Glutamatergic neuron (in vitro differentiated cells): Measurements from ENCODE around the gene UBXN11. TPM values are rescaled to one million over a fixed set of nuclear protein-coding genes. Genes with fewer than 3 reads are reported as not detected.
A peak's percentile ranks its signal among the peaks of the same experiment; 100 is the strongest.
"Not testable (repeated sequence)": the region's sequence is repeated elsewhere in the genome, so short reads cannot be mapped to it uniquely, and the experiment has no call there.

Experiments
- DNase-seq: peaks from one replicate; pipeline ENCODE4 v3.0.0; 2022
- H3K27ac Mint-ChIP-seq: one replicate; pipeline ENCODE4 v1.8.0; 2020; ENCODE audit warnings: mild to moderate bottlenecking, mixed read lengths, inconsistent platforms; ENCODE audit not compliant: unreplicated experiment
- H3K27me3 Mint-ChIP-seq: one replicate; pipeline ENCODE4 v1.8.0; 2020; ENCODE audit warnings: mild to moderate bottlenecking, moderate library complexity, mixed read lengths, inconsistent platforms; ENCODE audit not compliant: unreplicated experiment
- H3K36me3 Mint-ChIP-seq: one replicate; pipeline ENCODE4 v1.8.0; 2020; ENCODE audit warnings: mild to moderate bottlenecking, mixed read lengths, inconsistent platforms; ENCODE audit not compliant: unreplicated experiment
- H3K4me1 Mint-ChIP-seq: one replicate; pipeline ENCODE4 v1.8.0; 2020; ENCODE audit warnings: mild to moderate bottlenecking, low read depth, mixed read lengths, inconsistent platforms; ENCODE audit not compliant: unreplicated experiment
- H3K4me3 Mint-ChIP-seq: one replicate; pipeline ENCODE4 v1.8.0; 2020; ENCODE audit warnings: mild to moderate bottlenecking, mixed read lengths, inconsistent platforms; ENCODE audit not compliant: unreplicated experiment
- H3K9me3 Mint-ChIP-seq: one replicate; pipeline ENCODE4 v1.8.0; 2020; ENCODE audit warnings: mild to moderate bottlenecking, moderate library complexity, mixed read lengths, inconsistent platforms; ENCODE audit not compliant: unreplicated experiment
- total RNA-seq: library from RNA; stranded (reverse); fragmentation: NEBNext Ultra II Directional; extraction: Animal tissue kit (Norgen Biotek cat#: 25700); gene quantifications from one replicate; pipeline ENCODE4 v1.2.1, GENCODE V29; 2021; ENCODE audit not compliant: unreplicated experiment
- TF ChIP-seq, protein P1 (sequence below): fragments of 200-600 bp; sonication (generic); IDR thresholded peaks from one replicate; pipeline ENCODE4 v1.5.0; 2021; ENCODE audit not compliant: partially characterized antibody, unreplicated experiment

Gene UBXN11
- total RNA-seq, 1 donor from 2014 or later, result 11.4 TPM

DNA sequence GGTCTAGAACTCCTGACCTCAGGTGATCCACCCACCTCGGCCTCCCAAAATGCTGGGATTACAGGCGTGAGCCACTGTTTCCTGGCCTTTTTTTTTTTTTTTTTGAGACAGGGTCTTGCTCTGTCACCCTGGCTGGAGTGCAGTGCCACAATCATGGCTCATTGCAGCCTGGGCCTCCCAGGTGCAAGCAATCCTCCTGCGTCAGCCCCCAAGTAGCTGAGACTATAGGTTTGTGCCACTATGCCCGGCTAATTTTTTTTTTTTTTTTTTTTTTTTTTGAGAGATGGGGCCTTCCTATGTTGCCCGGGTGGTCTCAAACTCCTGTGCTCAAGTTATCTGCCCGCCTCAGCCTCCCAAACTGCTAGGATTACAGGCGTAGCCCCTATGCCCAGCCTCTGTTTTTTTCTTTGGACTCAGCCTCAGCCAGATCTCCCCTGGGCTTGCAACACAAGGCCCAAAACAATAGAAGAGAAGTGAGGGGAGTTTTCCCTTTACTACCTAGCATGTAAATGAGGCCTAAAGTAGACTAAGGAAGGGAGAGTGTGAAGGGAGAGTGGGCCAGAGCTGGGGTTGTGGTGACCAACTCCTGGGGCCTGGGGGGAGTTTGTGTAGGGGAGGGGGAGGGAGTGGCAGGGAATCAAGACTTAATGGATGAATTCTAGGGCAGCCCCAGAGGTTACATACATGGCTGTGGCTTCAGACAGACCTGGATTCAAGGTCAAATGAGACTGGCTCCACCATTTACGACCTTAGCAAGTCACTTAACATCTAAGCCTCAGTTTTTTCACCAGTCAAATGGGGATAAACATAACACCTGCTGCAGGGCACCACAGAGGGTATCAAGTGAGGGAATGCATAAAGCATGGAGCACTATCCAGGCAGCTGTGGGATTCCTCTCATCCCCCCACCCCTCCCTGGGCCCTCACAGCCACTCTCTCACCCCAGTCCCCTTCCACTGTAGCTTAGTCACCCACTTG, 9.7 kb upstream of the UBXN11 start:
- Mint-ChIP-seq H3K27ac (no peak overlapping the region), H3K4me3 (no peak overlapping the region), H3K9me3 (no peaks in the 10 kb centered on the region), H3K4me1 (peaks cover 2% of the 10 kb centered on the region), H3K27me3 (peaks cover 1% of the 10 kb centered on the region), H3K36me3 (no peaks in the 10 kb centered on the region)
- DNase-seq, result no peak
- TF ChIP-seq, protein P1, sequence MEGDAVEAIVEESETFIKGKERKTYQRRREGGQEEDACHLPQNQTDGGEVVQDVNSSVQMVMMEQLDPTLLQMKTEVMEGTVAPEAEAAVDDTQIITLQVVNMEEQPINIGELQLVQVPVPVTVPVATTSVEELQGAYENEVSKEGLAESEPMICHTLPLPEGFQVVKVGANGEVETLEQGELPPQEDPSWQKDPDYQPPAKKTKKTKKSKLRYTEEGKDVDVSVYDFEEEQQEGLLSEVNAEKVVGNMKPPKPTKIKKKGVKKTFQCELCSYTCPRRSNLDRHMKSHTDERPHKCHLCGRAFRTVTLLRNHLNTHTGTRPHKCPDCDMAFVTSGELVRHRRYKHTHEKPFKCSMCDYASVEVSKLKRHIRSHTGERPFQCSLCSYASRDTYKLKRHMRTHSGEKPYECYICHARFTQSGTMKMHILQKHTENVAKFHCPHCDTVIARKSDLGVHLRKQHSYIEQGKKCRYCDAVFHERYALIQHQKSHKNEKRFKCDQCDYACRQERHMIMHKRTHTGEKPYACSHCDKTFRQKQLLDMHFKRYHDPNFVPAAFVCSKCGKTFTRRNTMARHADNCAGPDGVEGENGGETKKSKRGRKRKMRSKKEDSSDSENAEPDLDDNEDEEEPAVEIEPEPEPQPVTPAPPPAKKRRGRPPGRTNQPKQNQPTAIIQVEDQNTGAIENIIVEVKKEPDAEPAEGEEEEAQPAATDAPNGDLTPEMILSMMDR, result no peak

GRCh38 chr1:26314501-26314900, 8.1 kb upstream of the UBXN11 start:
- TF ChIP-seq, protein P1, result no peak
- Mint-ChIP-seq H3K27me3 (peaks cover 1% of the 10 kb centered on the region), H3K4me3 (no peak overlapping the region), H3K27ac (no peak overlapping the region), H3K36me3 (no peaks in the 10 kb centered on the region), H3K9me3 (no peaks in the 10 kb centered on the region), H3K4me1 (no peaks in the 10 kb centered on the region)
- no peak for DNase-seq

DNA sequence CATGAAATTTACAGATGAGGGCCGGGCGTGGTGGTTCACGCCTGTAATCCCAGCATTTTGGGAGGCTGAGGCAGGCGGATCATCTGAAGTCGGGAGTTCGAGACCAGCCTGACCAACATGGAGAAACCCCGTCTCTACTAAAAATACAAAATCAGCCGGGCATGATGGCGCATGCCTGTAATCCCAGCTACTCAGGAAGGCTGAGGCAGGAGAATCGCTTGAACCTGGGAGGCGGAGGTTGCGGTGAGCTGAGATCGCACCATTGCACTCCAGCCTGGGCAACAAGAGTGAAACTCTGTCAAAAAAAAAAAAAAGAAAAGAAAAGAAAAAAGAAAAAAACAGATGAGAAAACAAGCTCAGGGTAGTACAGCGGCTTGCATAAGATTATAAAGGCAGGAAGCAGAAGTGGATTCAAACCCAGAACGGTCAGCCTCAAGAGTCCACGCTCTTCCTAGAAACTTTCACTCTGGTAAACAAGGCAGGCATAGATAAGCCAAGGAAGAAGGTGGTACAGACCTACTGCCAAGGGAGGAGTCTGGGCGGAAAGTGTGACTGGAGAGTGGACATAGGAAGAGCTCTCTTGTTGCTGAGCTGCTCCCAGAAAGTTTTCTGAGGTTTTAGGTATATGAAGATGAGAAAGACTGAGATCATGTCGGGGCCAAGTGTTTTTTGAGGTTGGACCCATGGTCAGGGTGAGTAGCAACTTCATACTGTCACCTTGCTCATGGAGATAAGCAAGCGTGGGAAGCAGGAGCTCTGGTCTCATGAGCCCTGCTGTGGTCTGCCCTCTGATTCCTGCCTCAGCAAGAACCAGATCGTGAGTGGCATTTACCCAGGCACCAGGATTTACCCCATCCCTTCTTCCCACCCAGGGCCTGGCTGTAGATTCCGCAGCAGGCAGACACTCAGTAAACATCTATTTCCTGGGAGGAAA, 1.8 kb upstream of the UBXN11 start:
- not testable (repeated sequence) for H3K27ac Mint-ChIP-seq

DNA sequence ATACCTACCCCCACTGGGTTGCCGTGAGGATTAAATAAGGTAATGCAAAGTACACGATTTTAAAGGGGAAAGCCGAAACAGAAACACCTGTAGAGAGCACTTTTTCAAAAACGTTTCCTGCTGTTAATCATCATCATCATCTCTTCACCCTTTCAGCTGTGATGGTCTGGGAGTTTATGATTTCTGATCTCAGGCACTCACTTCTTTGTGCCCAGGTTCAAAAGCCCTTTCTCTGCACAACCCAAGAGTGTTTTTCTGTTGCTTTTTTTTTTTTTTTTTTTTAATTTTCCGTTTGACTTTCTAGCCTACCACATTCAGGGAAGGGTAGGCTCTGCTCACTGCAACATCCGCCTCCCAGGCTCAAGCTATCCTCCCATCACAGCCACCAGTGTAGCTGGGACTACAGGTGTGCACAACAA, 936 bp upstream of the UBXN11 start:
- TF ChIP-seq, protein P1, result no peak
- no peaks in the 10 kb centered on the region for H3K9me3 Mint-ChIP-seq
- peaks cover 5% of the 10 kb centered on the region for H3K27me3 Mint-ChIP-seq
- H3K4me1 Mint-ChIP-seq, result peaks cover 11% of the 10 kb centered on the region
- no peaks in the 10 kb centered on the region for H3K36me3 Mint-ChIP-seq
- no peak for DNase-seq
- H3K4me3 Mint-ChIP-seq, result no peak overlapping the region
- H3K27ac Mint-ChIP-seq, result no peak overlapping the region

More for the DNA sequence above, 1.8 kb upstream of the UBXN11 start:
- not testable (repeated sequence) for H3K4me3 Mint-ChIP-seq, DNase-seq, H3K36me3 Mint-ChIP-seq, H3K27me3 Mint-ChIP-seq, H3K9me3 Mint-ChIP-seq, H3K4me1 Mint-ChIP-seq

DNA sequence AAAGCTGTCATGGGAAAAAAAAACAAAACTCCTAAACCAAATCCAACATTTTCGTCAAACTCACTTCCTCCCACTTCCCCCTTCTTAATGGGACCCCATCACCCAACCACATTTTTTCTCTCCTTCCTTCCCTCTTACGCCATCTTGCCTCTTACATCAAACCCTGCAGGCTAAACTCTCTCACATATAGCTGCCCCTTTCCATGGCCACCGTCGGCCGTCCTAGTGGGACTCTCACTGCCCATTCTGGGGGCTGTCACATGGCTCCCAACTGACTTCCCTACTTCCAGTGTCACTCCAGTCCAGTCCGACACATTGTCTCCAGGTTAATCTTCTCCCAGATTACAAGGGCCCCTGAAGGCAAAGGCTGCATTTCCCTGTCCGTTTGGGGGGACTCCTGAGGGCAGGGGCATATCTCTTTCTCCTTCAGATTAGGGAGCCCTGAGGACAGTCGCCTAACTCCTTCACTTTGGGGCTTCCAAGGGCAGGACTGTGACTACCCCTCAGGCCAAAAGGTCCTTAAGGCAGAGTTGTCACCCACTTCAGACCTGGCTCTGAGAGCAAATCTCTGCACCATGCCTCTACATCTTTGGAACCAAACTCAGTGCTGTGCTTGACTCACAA, 658 bp downstream of the UBXN11 start:
- TF ChIP-seq, protein P1, result no peak
- no peak for DNase-seq
- peaks cover 20% of the 10 kb centered on the region for H3K4me1 Mint-ChIP-seq
- H3K36me3 Mint-ChIP-seq, result no peaks in the 10 kb centered on the region
- H3K4me3 Mint-ChIP-seq, result peak overlapping the region; percentile 97
- peaks cover 8% of the 10 kb centered on the region for H3K27me3 Mint-ChIP-seq
- H3K9me3 Mint-ChIP-seq, result no peaks in the 10 kb centered on the region
- H3K27ac Mint-ChIP-seq, result no peak overlapping the region
